ENCODE data around the gene ZNF90. TPM values are rescaled to one million over a fixed set of nuclear protein-coding genes. Genes with fewer than 3 reads are reported as not detected.
A peak's percentile ranks its signal among the peaks of the same experiment; 100 is the strongest.
"Not testable (repeated sequence)": the region's sequence is repeated elsewhere in the genome, so short reads cannot be mapped to it uniquely, and the experiment has no call there.

Gene ZNF90
- total RNA-seq (2014; rRNA removed; shearing (Covaris generic); ENCODE audit: low replicate concordance): 0.40 and 0.99 TPM in 2 replicates

DNA sequence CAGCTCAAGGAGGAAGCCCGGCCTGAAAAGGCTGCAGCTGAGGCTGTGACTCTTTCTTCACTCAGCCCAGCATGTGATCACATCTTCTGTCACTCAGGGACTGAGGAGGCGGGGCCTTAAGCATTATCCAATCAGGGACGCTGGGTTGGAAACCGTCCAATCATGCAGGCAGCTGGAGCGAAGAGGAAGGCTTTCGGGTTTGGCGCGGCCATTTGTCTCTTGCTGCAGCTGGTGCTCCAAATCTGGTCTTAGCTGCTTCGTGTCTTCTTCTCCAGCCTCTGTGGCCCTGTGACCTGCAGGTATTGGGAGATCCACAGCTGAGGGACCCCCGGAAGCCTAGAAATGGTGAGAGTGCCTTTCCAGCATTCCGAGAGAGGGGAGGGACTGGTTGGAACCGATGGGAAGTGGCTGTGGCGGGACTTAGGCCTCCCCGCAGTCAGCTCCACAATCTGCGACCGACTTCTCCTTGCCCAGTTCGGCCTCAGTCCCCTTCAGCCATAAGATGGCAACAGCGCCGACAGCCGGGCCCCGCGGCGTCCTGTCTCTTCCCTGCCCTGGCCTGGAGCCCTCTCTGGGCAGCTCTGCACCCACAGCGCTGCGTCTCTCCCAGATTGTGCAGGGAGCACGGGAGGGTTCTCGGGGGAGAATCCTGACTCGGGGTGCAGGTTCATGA, at the start of gene ZNF90:
TSS of gene ZNF90 (plus strand) at position 210 of the 673 bp plus-strand sequence. CDS start at position 343, 133 bp downstream.
- Histone ChIP-seq H3K9me3 (peaks cover 7% of the 10 kb centered on the region; the same call in 1 of the 2 replicates), H3K4me3 (peak within 1 kb of the TSS; percentile 50), H3K27me3 (no peaks in the 10 kb centered on the region), H3K36me3 (no peaks in the 10 kb centered on the region)
- DNase-seq: peak; percentile 91

DNA sequence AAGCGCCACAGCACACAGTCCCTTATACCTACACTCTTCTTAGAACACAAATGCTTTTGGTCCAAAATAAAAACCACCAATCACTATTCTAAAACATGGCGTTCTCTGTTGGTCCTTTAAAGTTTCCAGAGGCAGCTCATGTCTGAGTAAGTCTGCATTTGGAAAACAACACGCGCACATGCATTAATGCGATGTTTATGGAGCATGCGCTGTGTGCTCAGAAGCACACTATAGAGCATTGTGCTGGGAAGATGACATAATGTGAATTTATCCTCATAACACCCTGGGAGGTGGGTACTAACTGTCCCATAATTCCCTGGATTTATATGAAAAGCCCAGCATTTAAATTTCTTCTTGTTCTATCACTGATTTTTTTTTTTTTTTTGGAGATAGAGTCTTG, 49.2 kb upstream of the ZNF90 start:
- no peak for DNase-seq
- Histone ChIP-seq H3K27me3 (no peaks in the 10 kb centered on the region), H3K36me3 (peaks cover 56% of the 10 kb centered on the region), H3K9me3 (peaks cover 5% of the 10 kb centered on the region), H3K4me3 (no peak overlapping the region)

DNA sequence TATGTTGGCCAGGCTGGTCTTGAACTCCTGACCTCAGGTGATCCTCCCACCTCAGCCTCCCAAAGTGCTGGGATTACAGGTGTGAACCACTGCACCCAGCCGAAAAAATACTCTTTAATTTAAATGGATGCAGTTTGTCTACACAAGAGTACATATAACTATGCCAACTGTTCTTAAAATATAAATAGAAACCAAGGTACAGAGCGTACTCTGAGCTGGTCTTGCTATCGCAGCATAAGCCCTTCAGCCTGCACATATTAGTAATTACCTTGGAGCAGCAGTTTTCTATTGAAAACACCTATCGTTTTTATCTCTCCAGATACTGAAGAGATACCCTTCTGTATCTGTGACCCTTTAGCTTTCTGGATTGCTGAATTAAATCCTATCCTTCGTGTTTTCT, 41.9 kb upstream of the ZNF90 start:
- Histone ChIP-seq H3K4me3 (no peak overlapping the region), H3K9me3 (peaks cover 6% of the 10 kb centered on the region; the same call in 1 of the 2 replicates), H3K27me3 (no peaks in the 10 kb centered on the region), H3K36me3 (peaks cover 45% of the 10 kb centered on the region)
- no peak for DNase-seq

DNA sequence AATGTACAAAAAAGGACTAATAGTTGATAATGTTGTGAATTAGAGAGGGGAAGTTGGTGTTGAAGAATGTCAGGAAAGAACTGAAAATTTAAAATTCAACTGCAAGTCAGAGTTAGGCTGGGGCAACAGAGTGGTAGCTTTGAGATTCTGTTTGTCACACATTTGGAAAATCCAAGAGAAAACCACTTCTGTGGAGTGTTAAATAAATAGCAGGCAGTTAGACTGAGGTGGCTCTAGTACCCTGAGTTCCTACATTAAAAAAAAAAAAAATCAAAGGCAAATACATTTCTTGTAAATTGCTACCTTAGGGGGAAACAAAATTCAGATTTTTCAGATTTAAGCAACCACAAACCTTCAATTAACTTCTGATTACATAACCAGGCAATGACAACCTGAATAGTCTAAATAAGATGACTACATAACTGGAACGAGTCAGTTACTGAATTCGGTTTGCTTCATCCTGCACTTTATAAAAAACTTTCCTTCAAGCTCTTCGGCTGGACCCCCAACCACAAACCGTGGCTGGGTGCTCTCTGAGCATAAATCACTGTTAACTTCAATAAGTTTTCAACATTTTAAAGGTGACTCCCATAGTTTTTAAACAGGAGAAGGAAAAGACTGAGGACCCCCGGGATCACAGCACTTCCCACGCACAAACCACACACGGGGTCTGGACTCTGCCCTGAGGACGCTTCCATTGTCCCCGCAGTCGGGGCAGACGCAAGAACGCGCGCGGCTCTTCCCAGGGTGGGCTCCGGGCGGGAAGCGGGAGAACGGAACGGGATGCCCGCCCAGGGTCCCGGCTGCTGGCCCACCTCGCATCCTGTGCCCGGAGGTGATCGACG, 39.2 kb upstream of the ZNF90 start:
- no peak for DNase-seq
- peaks cover 26% of the 10 kb centered on the region for H3K36me3 ChIP-seq
- H3K9me3 ChIP-seq: peaks cover 6% of the 10 kb centered on the region; the same call in 1 of the 2 replicates
- peak overlapping the region; percentile 83 for H3K4me3 ChIP-seq
- no peaks in the 10 kb centered on the region for H3K27me3 ChIP-seq

DNA sequence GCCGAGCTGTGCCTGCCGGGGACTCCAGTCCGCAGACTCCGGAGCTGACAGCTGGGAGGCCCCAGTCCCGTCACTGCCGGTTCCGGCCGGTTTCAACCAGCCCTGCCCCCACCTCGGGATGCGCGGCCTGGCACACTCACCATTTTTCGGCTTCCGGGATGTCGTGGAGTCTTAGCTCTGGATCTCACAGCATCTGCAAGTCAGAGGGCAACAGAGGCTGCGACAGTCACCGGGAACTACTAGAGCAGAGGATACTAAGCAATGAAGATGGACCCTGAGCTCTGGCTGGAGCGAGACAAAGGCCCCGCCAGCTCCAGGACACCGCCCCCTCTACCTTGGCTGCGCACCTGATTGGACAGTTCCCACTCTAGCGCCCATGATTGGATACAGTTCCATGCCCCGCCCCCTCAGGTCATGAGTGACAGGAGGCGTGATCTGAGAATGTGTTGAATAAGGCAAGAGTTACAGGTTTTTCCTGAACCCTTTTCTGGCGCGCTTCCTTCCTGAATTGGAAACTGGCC, 38.5 kb upstream of the ZNF90 start, which contains the start of gene ZNF682:
TSS of gene ZNF682 (minus strand) at position 303 of the 521 bp plus-strand sequence. CDS start at position 143, 160 bp downstream.
- Histone ChIP-seq H3K4me3 (peak within 1 kb of the TSS; percentile 83), H3K9me3 (peaks cover 6% of the 10 kb centered on the region; the same call in 1 of the 2 replicates), H3K27me3 (no peaks in the 10 kb centered on the region), H3K36me3 (peaks cover 19% of the 10 kb centered on the region)
- peak; percentile 98 for DNase-seq

DNA sequence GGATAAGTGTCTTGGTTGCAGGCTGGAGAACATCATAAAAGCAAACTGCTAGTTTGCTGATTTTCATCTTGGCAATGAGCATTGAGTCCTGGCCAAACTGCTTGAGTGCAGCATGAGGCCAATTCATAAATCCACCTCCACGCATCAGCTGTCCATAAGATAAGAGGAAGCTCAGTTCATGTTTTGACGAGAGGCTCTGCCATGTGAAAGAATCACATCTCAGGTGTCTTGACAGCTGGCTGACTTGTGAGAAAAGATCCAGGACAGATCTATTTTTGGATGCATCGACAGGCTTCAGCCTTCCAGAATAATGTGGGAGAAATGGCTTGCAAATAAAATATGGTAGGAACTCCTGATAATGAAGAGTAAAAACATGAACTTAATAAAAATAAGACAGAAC, 33.1 kb upstream of the ZNF90 start:
- H3K27me3 ChIP-seq: no peaks in the 10 kb centered on the region
- H3K36me3 ChIP-seq: no peaks in the 10 kb centered on the region
- no peak for DNase-seq
- no peak overlapping the region for H3K4me3 ChIP-seq
- H3K9me3 ChIP-seq: peaks cover 6% of the 10 kb centered on the region; the same call in 1 of the 2 replicates

DNA sequence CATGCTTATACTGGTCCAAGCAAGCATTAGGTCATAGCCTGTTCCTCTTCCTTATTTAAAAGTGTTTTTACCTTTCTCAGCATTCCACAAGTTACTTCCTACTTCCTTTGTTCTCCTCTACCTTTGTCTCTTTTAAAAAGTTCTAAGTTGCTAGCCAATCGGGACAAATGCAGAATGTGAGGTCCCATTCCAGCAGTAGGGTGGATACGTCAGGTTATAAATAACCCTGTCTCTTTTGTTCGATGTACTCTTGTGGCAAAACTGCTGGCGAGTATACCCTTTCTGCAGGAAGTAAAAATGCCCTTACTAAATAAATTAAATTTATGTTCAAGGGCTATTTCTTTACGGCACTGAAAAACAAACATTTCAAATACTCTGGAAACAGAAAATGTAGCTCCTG, 32.1 kb upstream of the ZNF90 start:
- H3K4me3 ChIP-seq, H3K27me3 ChIP-seq, DNase-seq, H3K36me3 ChIP-seq, H3K9me3 ChIP-seq: not testable (repeated sequence)

DNA sequence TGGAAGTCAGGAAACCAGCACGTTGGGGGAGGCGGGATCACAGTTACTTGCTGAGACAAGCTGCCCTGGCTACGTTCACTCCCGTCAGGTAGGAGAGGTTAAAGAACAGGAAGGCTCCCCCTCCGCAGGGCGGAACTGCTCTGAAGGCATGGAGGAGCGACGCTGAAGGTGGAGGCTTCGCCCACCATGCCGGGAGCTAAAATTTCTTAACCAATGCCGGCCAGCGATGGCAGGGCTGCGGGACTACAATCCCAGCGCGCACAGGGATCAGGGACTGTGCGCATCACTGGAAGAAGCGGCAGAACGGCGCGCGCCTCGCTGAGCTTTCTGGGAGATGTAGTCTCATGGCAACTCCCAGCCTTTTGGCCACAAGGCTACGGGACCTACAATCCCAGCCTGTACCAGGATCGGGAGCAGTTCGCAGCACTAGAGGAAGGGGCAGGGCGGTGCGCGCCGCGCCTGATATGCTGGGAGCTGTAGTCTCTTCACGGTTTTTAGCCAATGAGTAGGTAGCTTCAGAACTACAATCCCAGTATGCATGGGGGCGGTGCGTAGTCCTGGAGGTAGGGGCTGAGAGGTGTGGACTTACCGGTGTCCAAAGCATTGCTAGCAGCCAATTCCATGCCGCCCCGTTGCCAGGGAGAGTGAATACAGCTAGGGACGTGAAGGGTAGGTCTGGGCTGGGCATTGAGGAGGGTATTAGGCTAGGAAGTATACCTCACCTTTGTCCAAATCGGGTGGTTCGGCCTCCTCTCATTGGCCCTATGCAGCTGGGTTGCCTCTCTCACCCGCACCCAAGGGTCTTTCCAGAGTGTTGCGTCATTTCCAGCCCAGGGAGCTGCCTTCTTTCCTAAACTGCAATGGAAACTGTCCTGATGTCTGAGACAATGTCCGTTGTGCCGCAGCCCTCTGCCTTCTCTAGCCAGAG, 25.7 kb upstream of the ZNF90 start:
- Histone ChIP-seq H3K9me3 (peaks cover 7% of the 10 kb centered on the region; the same call in 1 of the 2 replicates), H3K27me3 (no peaks in the 10 kb centered on the region), H3K36me3 (no peaks in the 10 kb centered on the region), H3K4me3 (peak overlapping the region; percentile 60)
- DNase-seq: peak; percentile 98

DNA sequence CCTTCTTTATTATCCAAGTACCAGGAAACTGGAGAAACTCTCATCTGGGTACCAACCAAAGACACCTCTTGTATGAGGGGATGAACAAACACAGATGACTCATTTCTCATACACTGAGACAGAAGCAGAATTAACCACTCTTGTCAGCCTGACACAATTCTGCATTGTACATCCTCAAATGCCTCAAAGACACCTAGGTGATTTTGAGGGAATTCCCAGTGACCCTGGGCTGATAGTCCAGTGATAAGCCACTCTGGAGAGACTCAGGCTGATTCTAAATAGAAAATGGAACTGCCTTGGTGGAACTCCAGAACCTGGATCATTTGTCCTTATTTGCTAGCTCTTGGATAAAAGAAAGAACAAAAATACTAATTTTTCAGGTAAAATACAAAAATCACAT, 19.1 kb upstream of the ZNF90 start:
- not testable (repeated sequence) for DNase-seq, H3K4me3 ChIP-seq, H3K27me3 ChIP-seq, H3K36me3 ChIP-seq, H3K9me3 ChIP-seq

DNA sequence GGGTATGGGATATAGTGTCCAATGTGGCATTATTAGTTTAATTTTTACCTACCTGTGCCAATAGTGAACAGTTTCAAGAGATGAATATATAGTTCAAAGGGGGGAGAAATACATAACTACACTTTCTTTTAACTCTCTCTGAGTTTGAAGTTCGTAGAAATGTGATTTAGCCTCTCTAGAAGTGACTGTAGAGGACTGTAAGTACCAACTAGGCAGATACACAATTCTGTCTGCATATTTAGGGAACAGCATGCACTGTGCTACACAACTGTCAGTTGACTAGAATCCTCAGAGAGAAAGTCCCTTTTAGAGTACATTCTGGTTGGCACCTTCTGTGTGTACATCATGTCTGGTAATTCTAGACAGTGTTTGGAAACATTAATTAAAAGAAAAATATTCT, 17.5 kb upstream of the ZNF90 start:
- Histone ChIP-seq H3K9me3 (no peaks in the 10 kb centered on the region), H3K36me3 (no peaks in the 10 kb centered on the region), H3K27me3 (no peaks in the 10 kb centered on the region; the same call in 1 of the 2 replicates), H3K4me3 (no peak overlapping the region)
- DNase-seq: no peak

DNA sequence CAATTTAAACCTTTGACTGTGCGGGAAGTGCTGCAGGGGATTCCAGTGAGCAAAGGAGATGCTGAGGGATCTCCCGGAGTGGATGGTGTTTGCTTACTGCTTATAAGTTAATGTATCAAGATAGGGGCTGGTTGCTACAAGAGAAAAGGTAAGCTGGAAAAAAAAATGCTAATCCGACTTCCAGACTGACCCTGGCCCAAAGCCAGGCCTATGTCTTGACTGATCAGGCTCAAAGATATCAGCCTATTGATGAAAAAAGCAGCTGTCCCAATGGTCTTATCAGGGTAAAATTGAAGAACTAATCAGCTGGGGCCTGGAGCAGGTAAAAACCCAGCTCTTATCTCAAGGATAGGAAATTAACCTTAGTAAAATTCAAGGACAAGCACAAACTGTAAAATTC, 10.9 kb upstream of the ZNF90 start:
- Histone ChIP-seq H3K9me3 (no peaks in the 10 kb centered on the region; the same call in 1 of the 2 replicates), H3K27me3 (no peaks in the 10 kb centered on the region), H3K36me3 (no peaks in the 10 kb centered on the region), H3K4me3 (no peak overlapping the region)
- no peak for DNase-seq

DNA sequence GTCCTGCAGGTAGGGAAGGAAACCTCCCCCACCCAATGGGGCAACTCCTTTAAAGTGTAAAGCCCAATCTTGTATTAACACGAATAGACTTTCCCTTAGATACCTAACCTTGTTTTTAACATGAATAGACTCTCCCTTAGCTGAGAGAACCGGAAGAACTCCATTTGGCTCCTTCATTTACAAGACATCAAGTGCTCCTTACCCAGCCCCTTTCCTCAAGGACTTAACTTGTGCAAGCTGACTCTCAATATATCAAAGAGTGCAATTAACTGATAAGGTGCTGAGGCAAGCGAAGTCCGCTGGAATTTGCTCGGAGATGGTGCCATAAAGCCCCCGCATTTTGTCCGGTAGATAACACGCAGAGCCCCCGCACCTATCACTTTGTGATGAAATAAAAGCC, 9.9 kb upstream of the ZNF90 start:
- no peaks in the 10 kb centered on the region for H3K36me3 ChIP-seq
- H3K9me3 ChIP-seq: no peaks in the 10 kb centered on the region; the same call in 1 of the 2 replicates
- DNase-seq: no peak
- H3K4me3 ChIP-seq: no peak overlapping the region
- no peaks in the 10 kb centered on the region for H3K27me3 ChIP-seq

DNA sequence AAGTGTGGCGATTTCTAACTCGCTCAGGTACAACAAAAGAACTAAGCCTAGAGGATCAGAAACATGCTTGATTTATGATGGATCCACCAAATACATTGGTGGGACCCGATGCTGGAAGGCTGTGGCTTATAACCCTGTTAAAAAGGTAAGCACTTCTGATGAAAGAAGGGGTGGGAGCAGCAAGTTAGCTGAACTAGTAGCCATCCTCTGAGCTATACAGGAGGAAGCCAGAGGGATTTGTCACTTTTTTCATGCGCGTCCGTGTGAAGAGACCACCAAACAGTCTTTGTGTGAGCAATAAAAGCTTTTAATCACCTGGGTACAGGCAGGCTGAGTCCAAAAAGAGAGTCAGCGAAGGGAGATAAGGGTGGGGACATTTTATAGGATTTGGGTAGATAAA, 9.2 kb upstream of the ZNF90 start:
- H3K27me3 ChIP-seq, DNase-seq, H3K4me3 ChIP-seq, H3K36me3 ChIP-seq, H3K9me3 ChIP-seq: not testable (repeated sequence)

DNA sequence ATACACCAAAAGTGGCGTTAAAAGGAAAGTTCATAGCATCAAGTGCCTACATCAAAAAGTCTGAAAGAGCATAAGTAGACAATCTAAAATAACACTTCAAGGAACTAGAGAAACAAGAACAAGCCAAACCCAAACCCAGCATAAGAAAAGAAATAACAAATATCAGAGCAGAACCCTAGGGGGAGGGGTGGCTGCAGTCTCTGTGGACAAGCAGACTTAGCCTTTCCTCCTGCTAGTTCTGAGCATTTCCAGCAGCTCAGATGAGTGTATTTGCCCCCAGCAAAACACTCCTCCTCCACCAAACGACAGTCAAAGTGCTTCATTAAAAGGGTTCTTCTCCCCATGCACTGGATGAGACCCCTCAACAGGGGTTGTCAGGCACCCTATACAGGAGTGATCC, 7.1 kb upstream of the ZNF90 start:
- no peaks in the 10 kb centered on the region; the same call in 1 of the 2 replicates for H3K9me3 ChIP-seq
- H3K4me3 ChIP-seq: no peak overlapping the region
- no peaks in the 10 kb centered on the region for H3K36me3 ChIP-seq
- DNase-seq: no peak
- no peaks in the 10 kb centered on the region for H3K27me3 ChIP-seq

DNA sequence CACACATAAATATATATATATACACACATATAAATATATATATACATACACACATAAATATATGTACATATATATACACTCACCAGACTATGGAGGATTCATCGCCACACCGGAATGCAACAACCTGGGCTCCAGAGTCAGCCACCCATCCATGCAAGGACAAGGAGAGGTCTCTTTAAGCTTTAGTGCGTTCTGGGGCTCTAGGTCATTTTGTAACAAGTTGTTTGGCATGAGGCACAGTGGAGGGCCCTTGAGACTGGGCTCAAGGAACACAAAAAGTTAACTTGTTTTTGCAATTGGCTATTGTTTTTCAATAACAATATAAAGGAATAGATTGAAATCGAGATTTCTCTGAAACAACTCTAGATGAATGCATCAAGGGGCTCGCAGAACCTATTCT, 4.9 kb upstream of the ZNF90 start:
- Histone ChIP-seq H3K36me3 (no peaks in the 10 kb centered on the region), H3K27me3 (no peaks in the 10 kb centered on the region), H3K9me3 (peaks cover 4% of the 10 kb centered on the region), H3K4me3 (no peak overlapping the region)
- DNase-seq: no peak

DNA sequence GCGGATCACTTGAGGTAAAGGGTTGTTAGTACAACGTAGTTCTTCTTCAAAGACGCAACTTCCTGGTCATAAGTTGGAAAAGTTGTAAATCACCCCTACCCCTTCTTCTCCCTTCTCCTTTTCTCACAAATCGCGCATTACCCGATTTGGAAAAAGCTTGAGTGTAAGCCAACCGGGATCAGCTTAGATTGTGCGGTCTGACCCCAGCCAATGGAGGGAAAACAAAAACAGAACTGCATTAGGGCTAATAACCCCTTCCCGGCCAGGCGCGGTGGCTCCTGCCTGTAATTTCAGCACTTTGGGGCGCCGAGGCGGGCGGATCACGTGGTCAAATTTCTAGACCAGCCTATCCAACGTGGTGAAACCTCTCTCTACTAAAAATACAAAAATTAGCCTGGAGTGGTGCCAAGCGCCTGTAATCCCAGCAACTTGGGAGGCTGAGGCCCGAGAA, 806 bp downstream of the ZNF90 start:
- Histone ChIP-seq H3K4me3 (peak overlapping the region; percentile 50), H3K36me3 (no peaks in the 10 kb centered on the region), H3K9me3 (peaks cover 7% of the 10 kb centered on the region; the same call in 1 of the 2 replicates), H3K27me3 (no peaks in the 10 kb centered on the region)
- DNase-seq: peak; percentile 23
